ENCODE data around the gene FCER2.

GRCh38 chr19:7681340-7682174, 20.4 kb downstream of the FCER2 start:
- TF ChIP-seq CTCF (IDR thresholded peaks at IDR 0.05) (peak; percentile 44), SMC3 (IDR thresholded peaks at IDR 0.05) (peak; percentile 40; the same call in 2 of the 3 replicates), BHLHE40 (IDR thresholded peaks at IDR 0.05; ENCODE audit: low read depth, low read length) (no peak), HMGXB4 (CRISPR knock-in tag; IDR thresholded peaks at IDR 0.05; ENCODE audit: borderline replicate concordance) (no peak), RAD21 (conservative IDR thresholded peaks at IDR 0.05 in 1 of 2, IDR thresholded peaks at IDR 0.05 in 1 of 2) (0 out of 5 replicates have a peak, but pooled peaks of 1 of the 2 experiments have one; percentile 22), ZSCAN20 (CRISPR knock-in tag; IDR thresholded peaks at IDR 0.05) (no peak), MAFK (IDR thresholded peaks at IDR 0.05; ENCODE audit: partially characterized antibody) (no peak)
